Activated CD8-positive, alpha-beta T cell treated with anti-CD3 and anti-CD28 coated beads for 36 hours (primary cell): Measurements from ENCODE around the gene OSBPL10. TPM values are rescaled to one million over a fixed set of nuclear protein-coding genes. Genes with fewer than 3 reads are reported as not detected.

Source experiments
- ATAC-seq: fragments of 200-7000 bp; cut with Tn5 transposase; one replicate; pipeline ENCODE4 v1.10.0; 2021; ENCODE audit warnings: mild to moderate bottlenecking, moderate library complexity
- CTCF ChIA-PET: fragments of 350-600 bp; sonication (Branson Sonifier 250); formaldehyde crosslinking; loops from one replicate; lab custom pipeline; 2021; ENCODE audit warnings: antibody characterized with exemption; lab: Charles Lee
- POLR2A ChIA-PET: fragments of 350-600 bp; sonication (Branson Sonifier 250); formaldehyde crosslinking; loops from one replicate; lab custom pipeline; 2021; ENCODE audit warnings: antibody characterized with exemption; lab: Charles Lee
- DNase-seq: peaks from one replicate; pipeline ENCODE4 v3.0.0-alpha.2; 2020
- H3K27ac Mint-ChIP-seq: one replicate; pipeline ENCODE4 v1.8.0; 2021; ENCODE audit warnings: mild to moderate bottlenecking, mixed read lengths
- H3K27me3 Mint-ChIP-seq: one replicate; pipeline ENCODE4 v1.8.0; 2021; ENCODE audit warnings: mixed read lengths
- H3K36me3 Mint-ChIP-seq: one replicate; pipeline ENCODE4 v1.8.0; 2021; ENCODE audit warnings: low read depth, mixed read lengths
- H3K4me1 Mint-ChIP-seq: one replicate; pipeline ENCODE4 v1.8.0; 2021; ENCODE audit warnings: low read depth, mixed read lengths
- H3K4me3 Mint-ChIP-seq: one replicate; pipeline ENCODE4 v1.8.0; 2021; ENCODE audit warnings: mild to moderate bottlenecking, moderate library complexity, mixed read lengths
- H3K9me3 Mint-ChIP-seq: one replicate; pipeline ENCODE4 v1.8.0; 2021; ENCODE audit warnings: mixed read lengths
- intact Hi-C: fragments of 100-400 bp; cut with micrococcal nuclease; formaldehyde crosslinking; loops from one replicate; pipeline ENCODE4 v1.10.0; 2022
- total RNA-seq, 2 experiments: library from RNA; stranded (reverse); gene quantifications; one replicate each; pipeline ENCODE4 v1.2.3, GENCODE V29; 2021
- TF ChIP-seq, protein P1 (sequence below): fragments of 200-600 bp; IDR thresholded peaks from one replicate; pipeline ENCODE4 v1.8.0; 2022; ENCODE audit warnings: antibody characterized with exemption, mild to moderate bottlenecking

The OSBPL10 gene, protein sequence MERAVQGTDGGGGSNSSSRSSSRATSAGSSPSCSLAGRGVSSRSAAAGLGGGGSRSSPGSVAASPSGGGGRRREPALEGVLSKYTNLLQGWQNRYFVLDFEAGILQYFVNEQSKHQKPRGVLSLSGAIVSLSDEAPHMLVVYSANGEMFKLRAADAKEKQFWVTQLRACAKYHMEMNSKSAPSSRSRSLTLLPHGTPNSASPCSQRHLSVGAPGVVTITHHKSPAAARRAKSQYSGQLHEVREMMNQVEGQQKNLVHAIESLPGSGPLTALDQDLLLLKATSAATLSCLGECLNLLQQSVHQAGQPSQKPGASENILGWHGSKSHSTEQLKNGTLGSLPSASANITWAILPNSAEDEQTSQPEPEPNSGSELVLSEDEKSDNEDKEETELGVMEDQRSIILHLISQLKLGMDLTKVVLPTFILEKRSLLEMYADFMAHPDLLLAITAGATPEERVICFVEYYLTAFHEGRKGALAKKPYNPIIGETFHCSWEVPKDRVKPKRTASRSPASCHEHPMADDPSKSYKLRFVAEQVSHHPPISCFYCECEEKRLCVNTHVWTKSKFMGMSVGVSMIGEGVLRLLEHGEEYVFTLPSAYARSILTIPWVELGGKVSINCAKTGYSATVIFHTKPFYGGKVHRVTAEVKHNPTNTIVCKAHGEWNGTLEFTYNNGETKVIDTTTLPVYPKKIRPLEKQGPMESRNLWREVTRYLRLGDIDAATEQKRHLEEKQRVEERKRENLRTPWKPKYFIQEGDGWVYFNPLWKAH
- total RNA-seq = 1 to 10 TPM; 1.9 to 2.1 TPM

DNA sequence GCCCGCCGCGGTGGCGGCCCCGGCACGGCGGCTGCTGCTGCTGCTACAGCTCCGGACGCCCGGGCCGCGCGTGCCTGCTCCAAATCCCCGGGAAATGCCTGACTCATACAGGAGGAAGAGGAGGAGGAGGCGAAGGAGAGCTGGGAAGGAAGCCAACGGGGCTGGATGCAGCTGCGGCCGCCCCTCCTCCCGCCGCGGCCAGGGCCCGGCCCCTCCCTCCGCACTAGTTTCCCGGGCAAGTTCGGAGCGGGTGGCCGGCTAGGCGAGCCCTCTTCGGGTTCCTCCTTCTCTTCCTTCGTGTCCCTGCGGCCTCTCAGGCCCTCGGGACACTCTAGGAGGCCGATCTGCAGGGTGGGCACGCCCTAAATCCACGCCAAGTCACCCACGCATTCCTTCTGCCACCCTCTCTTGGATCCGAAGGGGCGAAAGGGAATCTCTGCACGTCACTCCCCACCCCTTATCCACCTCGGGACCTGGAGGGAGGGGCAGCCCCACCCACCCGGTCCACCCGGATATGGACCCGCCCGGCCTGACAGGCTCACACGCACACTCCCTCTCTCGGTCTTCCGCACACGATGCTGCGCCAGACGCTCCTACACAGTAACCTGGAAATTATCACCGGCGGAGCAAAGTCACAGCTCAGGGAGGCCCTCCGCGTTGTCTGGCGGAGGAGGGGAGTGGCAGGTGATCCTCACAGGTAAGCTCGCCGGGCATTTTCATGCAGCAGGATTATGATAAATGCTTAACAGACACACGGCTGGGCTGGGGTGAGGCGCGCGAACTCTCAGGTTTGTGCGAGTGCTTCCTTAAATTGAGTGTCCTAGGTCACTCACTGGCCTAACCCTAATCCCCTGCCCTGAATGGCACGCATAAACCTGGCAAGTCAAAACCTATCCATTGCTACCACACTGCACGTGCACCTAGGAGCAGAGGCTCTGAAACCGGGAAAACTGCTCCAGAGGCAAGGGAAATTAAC lies at the start of gene OSBPL10, which contains the start of gene ZNF860:
TSS of gene OSBPL10 (minus strand) at position 57 of the 976 bp plus-strand sequence. CDS start 83 bp downstream, outside the sequence.
TSS of gene ZNF860 (plus strand) at position 545 of the 976 bp plus-strand sequence. CDS start 7,330 bp downstream, outside the sequence.
- Mint-ChIP-seq H3K4me1 (peaks cover 16% of the 10 kb centered on the region), H3K9me3 (peaks cover 2% of the 10 kb centered on the region), H3K27ac (no peak within 1 kb of the TSS), H3K4me3 (peak within 1 kb of the TSS; percentile 73), H3K36me3 (no peaks in the 10 kb centered on the region), H3K27me3 (peaks cover 49% of the 10 kb centered on the region)
- TF ChIP-seq, protein P1, sequence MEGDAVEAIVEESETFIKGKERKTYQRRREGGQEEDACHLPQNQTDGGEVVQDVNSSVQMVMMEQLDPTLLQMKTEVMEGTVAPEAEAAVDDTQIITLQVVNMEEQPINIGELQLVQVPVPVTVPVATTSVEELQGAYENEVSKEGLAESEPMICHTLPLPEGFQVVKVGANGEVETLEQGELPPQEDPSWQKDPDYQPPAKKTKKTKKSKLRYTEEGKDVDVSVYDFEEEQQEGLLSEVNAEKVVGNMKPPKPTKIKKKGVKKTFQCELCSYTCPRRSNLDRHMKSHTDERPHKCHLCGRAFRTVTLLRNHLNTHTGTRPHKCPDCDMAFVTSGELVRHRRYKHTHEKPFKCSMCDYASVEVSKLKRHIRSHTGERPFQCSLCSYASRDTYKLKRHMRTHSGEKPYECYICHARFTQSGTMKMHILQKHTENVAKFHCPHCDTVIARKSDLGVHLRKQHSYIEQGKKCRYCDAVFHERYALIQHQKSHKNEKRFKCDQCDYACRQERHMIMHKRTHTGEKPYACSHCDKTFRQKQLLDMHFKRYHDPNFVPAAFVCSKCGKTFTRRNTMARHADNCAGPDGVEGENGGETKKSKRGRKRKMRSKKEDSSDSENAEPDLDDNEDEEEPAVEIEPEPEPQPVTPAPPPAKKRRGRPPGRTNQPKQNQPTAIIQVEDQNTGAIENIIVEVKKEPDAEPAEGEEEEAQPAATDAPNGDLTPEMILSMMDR = no peak
- DNase-seq (peak; percentile 23), ATAC-seq (peak; percentile 32)
- POLR2A ChIA-PET = no interaction called here
- CTCF ChIA-PET = interaction anchor here (0.9 kb wide), 1 partner anchor 16 kb away, joined by 4 read pairs; no protein-coding TSS in a partner anchor
- intact Hi-C loops = no loop called here

DNA sequence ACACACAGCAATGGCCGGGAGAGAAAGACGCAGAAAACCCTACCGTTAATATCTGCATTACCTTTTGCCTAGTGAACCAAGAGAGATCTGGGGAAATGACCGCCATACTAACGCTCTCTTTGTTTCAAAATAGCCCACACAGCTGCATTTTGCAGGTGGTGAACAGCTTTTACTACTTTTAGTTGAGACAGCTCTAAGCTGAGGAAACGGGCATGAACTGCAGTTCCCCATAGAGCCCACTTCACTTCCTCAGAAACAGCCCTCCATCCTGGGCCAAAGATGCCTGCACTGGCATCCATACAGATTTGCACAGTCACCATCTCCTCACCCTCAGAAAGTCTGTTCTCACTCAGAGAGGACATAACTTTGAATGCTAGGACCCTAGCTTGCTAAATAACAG lies 45.5 kb upstream of the OSBPL10 start:
- intact Hi-C loops = no loop called here
- Mint-ChIP-seq H3K9me3 (no peaks in the 10 kb centered on the region), H3K4me1 (no peaks in the 10 kb centered on the region), H3K4me3 (no peak overlapping the region), H3K36me3 (no peaks in the 10 kb centered on the region), H3K27ac (no peak overlapping the region), H3K27me3 (peaks cover 6% of the 10 kb centered on the region)
- ChIA-PET CTCF (interaction anchor here (0.8 to 1.5 kb wide), 3 partner anchors 70 to 122 kb away, joined by 3 to 5 read pairs (median 3); no protein-coding TSS in a partner anchor), POLR2A (no interaction called here)
- ATAC-seq (no peak), DNase-seq (no peak)
- TF ChIP-seq, protein P1 = no peak

DNA sequence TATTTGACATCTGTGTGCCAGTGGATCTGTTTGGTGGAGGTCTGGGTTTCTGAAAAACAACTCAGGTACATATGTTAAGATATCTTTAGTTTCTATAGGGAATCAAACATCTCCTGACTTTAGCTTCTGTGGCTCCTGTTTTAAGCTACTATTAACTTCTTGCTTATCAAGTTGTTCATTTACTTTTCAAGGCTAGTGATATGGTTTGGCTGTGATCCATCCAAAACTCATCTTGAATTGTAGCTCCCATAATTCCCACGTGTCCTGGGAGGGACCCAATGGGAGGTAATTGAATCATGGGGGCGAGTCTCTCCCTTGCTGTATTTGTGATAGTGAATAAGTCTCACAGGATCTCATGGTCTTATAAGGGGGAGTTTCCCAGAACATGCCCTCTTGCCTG lies 41.9 kb upstream of the OSBPL10 start:
- H3K9me3 Mint-ChIP-seq = no peaks in the 10 kb centered on the region
- H3K4me1 Mint-ChIP-seq = no peaks in the 10 kb centered on the region
- DNase-seq = no peak
- CTCF ChIA-PET = interaction anchor here (1.1 kb wide), 1 partner anchor 121 kb away, joined by 5 read pairs; no protein-coding TSS in a partner anchor
- intact Hi-C loops = no loop called here
- H3K4me3 Mint-ChIP-seq = no peak overlapping the region
- peaks cover 5% of the 10 kb centered on the region for H3K27me3 Mint-ChIP-seq
- no peak overlapping the region for H3K27ac Mint-ChIP-seq
- no peak for ATAC-seq
- POLR2A ChIA-PET = interaction anchor here (0.6 kb wide), 2 partner anchors 161 to 165 kb away, joined by 3 read pairs; no protein-coding TSS in a partner anchor
- H3K36me3 Mint-ChIP-seq = no peaks in the 10 kb centered on the region
- TF ChIP-seq, protein P1 = no peak

DNA sequence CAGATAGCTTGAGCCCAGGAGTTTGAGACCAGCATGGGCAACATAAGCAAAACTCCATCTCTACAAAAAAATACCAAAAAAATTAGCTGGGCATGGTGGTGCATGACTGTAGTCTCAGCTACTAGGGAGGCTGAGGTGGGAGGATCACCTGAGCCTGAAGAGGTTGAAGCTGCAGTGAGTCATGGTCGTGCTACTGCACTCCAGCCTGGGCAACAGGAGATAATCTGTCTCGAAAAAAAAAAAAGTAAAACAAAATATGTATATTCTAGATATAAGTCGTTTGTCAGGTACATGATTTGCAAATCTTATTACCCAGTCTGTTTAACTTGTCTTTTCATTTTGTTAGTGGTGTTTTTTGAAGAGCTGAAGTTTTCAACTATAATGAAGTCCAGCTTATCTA lies 40.7 kb upstream of the OSBPL10 start:
- ATAC-seq = no peak
- Mint-ChIP-seq H3K9me3 (no peaks in the 10 kb centered on the region), H3K4me1 (no peaks in the 10 kb centered on the region), H3K36me3 (no peaks in the 10 kb centered on the region), H3K27ac (no peak overlapping the region), H3K4me3 (no peak overlapping the region), H3K27me3 (peaks cover 2% of the 10 kb centered on the region)
- TF ChIP-seq, protein P1 = no peak
- intact Hi-C loops = no loop called here
- CTCF ChIA-PET = interaction anchor here (0.6 to 0.8 kb wide), 2 partner anchors 11 to 122 kb away, joined by 3 to 4 read pairs; no protein-coding TSS in a partner anchor
- POLR2A ChIA-PET = no interaction called here
- no peak for DNase-seq
